GM18508 (cell line): ENCODE results near the gene CRACR2B.

Source experiments
- ATAC-seq: cut with Tn5 transposase; IDR thresholded peaks from one replicate; pipeline ENCODE4 v1.9.1; 2021; ENCODE audit warnings: moderate number of reproducible peaks; ENCODE audit not compliant: insufficient read depth, unreplicated experiment

CRACR2B gene

GRCh38 chr11:849951-850774 lies 22.4 kb downstream of the CRACR2B start:
- ATAC-seq, result no peak

GRCh38 chr11:850775-851763 lies 23.4 kb downstream of the CRACR2B start:
- no peak for ATAC-seq

GRCh38 chr11:852762-853161 lies 25.0 kb downstream of the CRACR2B start:
- no peak for ATAC-seq

- ATAC-seq, result no peak
Measured at GRCh38 chr11:853682-854448, 26.1 kb downstream of the CRACR2B start.

- no peak for ATAC-seq
Measured at GRCh38 chr11:854601-855329, 27.0 kb downstream of the CRACR2B start.

GRCh38 chr11:855330-855674 lies 27.6 kb downstream of the CRACR2B start:
- ATAC-seq, result no peak

GRCh38 chr11:855796-856195 lies 28.1 kb downstream of the CRACR2B start:
- ATAC-seq, result no peak

- ATAC-seq, result no peak
Measured at GRCh38 chr11:856397-856796, 28.7 kb downstream of the CRACR2B start.

GRCh38 chr11:858053-858761 lies 30.5 kb downstream of the CRACR2B start:
- no peak for ATAC-seq

- ATAC-seq, result no peak
Measured at GRCh38 chr11:858762-859339, 31.1 kb downstream of the CRACR2B start.

- no peak for ATAC-seq
Measured at GRCh38 chr11:859394-860131, 31.8 kb downstream of the CRACR2B start.

GRCh38 chr11:860234-861104 lies 32.8 kb downstream of the CRACR2B start:
- no peak for ATAC-seq

GRCh38 chr11:861105-861479 lies 33.4 kb downstream of the CRACR2B start:
- no peak for ATAC-seq

GRCh38 chr11:862081-862661 lies 34.5 kb downstream of the CRACR2B start:
- ATAC-seq, result no peak

- no peak for ATAC-seq
Measured at GRCh38 chr11:862696-863022, 34.9 kb downstream of the CRACR2B start.

- no peak for ATAC-seq
Measured at GRCh38 chr11:863023-863909, 35.5 kb downstream of the CRACR2B start.
